ENCODE results near the gene SETMAR. TPM values are rescaled to one million over a fixed set of nuclear protein-coding genes. Genes with fewer than 3 reads are reported as not detected.

SETMAR gene
- polyA plus RNA-seq, 1 experiment: 9.3 TPM

GRCh38 chr3:4351164-4351855, 48.1 kb downstream of the SETMAR start:
- no peak for DNase-seq (ENCODE audit: low read depth)
- Histone ChIP-seq H3K27me3 (ENCODE audit: control insufficient read depth, insufficient read depth, low read length) (no peaks in the 10 kb centered on the region), H3K36me3 (ENCODE audit: control insufficient read depth, insufficient read depth, low read length) (no peaks in the 10 kb centered on the region), H3K4me3 (ENCODE audit: low read depth, low read length) (no peak overlapping the region)
- POLR2A ChIA-PET: interaction anchor here (0.5 kb wide), 1 partner anchor 78 kb away, joined by 4 read pairs; no protein-coding TSS in a partner anchor
- TF ChIP-seq, protein P1, sequence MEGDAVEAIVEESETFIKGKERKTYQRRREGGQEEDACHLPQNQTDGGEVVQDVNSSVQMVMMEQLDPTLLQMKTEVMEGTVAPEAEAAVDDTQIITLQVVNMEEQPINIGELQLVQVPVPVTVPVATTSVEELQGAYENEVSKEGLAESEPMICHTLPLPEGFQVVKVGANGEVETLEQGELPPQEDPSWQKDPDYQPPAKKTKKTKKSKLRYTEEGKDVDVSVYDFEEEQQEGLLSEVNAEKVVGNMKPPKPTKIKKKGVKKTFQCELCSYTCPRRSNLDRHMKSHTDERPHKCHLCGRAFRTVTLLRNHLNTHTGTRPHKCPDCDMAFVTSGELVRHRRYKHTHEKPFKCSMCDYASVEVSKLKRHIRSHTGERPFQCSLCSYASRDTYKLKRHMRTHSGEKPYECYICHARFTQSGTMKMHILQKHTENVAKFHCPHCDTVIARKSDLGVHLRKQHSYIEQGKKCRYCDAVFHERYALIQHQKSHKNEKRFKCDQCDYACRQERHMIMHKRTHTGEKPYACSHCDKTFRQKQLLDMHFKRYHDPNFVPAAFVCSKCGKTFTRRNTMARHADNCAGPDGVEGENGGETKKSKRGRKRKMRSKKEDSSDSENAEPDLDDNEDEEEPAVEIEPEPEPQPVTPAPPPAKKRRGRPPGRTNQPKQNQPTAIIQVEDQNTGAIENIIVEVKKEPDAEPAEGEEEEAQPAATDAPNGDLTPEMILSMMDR (IDR thresholded peaks at IDR 0.05; ENCODE audit: insufficient read depth, low read depth, low read length): no peak
- CTCF ChIA-PET: interaction anchor here (0.7 to 4.6 kb wide), 25 partner anchors 9 to 1541 kb away, joined by 3 to 89 read pairs (median 4); no protein-coding TSS in a partner anchor

DNA sequence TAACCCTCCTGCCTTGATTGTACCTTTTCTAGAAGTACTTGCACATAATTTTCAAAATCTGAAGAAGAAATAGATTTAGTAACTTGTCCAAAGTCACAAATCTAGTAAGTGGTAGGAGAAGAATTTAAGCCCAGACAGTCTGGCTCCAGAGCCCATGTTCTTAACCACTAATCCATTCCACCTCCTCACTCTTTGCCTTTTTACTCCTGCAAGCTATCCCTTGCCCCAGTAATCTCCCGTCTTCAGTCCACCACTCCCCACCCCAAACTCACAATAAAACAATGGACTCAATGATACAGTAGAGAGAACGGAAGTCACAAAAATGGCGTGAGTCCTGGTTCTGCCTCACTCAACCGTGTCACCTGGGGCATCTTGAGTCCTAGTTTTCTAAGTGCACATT, 48.7 kb downstream of the SETMAR start:
- H3K27me3 ChIP-seq (ENCODE audit: control insufficient read depth, insufficient read depth, low read length): no peaks in the 10 kb centered on the region
- DNase-seq (ENCODE audit: low read depth): no peak
- CTCF ChIA-PET: interaction anchor here (1.2 to 4.6 kb wide), 7 partner anchors 10 to 284 kb away, joined by 3 to 89 read pairs (median 6); no protein-coding TSS in a partner anchor
- POLR2A ChIA-PET: no interaction called here
- TF ChIP-seq, protein P1 (IDR thresholded peaks at IDR 0.05; ENCODE audit: insufficient read depth, low read depth, low read length): no peak
- no peak overlapping the region for H3K4me3 ChIP-seq (ENCODE audit: low read depth, low read length)
- no peaks in the 10 kb centered on the region for H3K36me3 ChIP-seq (ENCODE audit: control insufficient read depth, insufficient read depth, low read length)

DNA sequence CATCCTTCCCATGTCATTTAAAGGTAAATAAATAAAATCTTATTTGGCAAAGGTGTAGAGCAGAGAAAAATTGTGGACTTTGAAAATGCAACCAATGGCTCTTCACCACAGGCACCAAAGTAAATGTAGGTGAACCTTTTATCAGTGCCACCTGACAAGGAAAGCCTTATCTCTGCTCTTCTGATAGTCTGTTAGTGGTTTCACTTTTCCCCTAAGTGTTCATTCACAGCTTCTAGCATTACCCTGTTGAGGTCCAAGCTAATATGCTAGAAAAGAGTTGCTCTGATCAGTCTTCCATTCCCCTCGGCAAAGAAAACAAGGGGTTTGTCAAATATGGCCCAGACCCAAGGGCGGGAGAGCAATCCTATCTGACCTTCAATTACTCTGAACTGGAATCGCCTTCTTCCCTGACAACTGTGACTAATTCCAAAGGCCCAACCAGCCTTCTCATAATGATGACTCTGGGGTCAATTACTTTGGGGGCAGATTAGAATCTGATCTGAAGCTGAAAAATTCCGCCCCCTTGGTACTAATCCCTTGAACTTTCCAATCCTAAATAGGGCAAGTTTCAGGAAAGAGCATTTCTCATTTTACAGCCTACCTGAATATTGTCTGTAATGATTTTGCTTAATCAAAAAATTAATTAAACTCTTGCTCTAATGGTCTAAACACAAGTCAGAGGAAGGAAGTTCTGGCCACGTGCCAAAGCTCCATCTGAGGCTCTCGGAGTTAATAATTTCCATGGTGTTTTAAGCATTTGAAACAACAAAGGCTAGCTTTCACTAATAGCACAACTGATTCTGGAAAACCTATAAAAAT, 52.4 kb downstream of the SETMAR start:
- POLR2A ChIA-PET: no interaction called here

DNA sequence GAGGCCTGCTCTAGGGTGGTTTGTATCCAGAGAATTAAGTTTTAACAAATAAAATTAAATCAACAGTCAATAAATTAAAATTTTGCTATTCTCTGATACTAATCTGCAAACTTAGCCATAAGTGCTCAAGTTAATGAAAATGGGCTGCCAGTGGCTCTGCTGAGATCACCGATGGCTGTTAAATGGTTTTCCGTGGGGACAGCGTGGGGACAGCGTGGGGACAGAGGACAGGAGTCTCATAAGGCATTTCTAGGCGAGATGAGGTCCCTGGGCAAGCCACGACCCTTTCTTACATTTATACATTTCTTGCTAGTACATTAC, 53.0 kb downstream of the SETMAR start:
- CTCF ChIA-PET: no interaction called here

More for the DNA sequence above, 52.4 kb downstream of the SETMAR start:
- CTCF ChIA-PET: no interaction called here
- H3K36me3 ChIP-seq (ENCODE audit: control insufficient read depth, insufficient read depth, low read length): no peaks in the 10 kb centered on the region
- no peaks in the 10 kb centered on the region for H3K27me3 ChIP-seq (ENCODE audit: control insufficient read depth, insufficient read depth, low read length)
- no peak for DNase-seq (ENCODE audit: low read depth)
- H3K4me3 ChIP-seq (ENCODE audit: low read depth, low read length): no peak overlapping the region
- TF ChIP-seq, protein P1 (IDR thresholded peaks at IDR 0.05; ENCODE audit: insufficient read depth, low read depth, low read length): no peak

More for the DNA sequence above, 53.0 kb downstream of the SETMAR start:
- POLR2A ChIA-PET: no interaction called here
- TF ChIP-seq, protein P1 (IDR thresholded peaks at IDR 0.05; ENCODE audit: insufficient read depth, low read depth, low read length): no peak
- H3K4me3 ChIP-seq (ENCODE audit: low read depth, low read length): no peak overlapping the region
- DNase-seq (ENCODE audit: low read depth): no peak
- no peaks in the 10 kb centered on the region for H3K27me3 ChIP-seq (ENCODE audit: control insufficient read depth, insufficient read depth, low read length)
- H3K36me3 ChIP-seq (ENCODE audit: control insufficient read depth, insufficient read depth, low read length): no peaks in the 10 kb centered on the region

Data from BJ (cell line).